Measurements from ENCODE around the gene FLOT1.

FLOT1 gene

DNA sequence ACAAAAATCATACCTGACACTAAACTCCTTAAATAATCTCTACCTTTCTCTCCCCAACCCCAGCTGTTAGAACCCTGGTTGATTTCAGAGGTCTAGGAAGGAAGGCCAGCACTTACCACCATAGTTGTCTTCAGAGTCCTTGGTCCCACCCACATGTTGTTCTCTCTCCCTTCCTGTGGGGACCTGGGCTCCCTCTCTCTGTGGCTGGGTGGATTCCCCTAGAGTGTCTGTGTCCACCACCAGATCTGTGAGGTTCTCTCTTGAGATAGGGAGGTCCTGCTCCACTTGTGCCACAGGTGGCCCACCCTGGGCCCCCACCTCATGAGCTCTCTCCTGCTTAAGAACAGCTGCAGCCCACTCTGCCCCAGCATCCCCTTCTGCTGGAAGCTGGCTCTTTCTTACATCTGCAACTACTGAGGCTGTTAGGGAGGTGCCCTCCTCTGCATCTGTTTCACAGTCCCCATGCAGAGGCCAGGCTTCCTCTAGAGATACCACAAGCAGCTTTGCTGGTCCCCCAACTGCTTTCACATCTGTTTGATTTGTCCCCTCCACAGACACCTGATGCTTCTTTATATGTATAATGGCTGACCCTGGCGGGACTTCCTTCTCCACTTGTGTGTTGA is 30.6 kb downstream of the FLOT1 start:
- DNase-seq (ENCODE audit: low read depth, low spot score), result no peak
- H3K27ac ChIP-seq, result no peak overlapping the region

DNA sequence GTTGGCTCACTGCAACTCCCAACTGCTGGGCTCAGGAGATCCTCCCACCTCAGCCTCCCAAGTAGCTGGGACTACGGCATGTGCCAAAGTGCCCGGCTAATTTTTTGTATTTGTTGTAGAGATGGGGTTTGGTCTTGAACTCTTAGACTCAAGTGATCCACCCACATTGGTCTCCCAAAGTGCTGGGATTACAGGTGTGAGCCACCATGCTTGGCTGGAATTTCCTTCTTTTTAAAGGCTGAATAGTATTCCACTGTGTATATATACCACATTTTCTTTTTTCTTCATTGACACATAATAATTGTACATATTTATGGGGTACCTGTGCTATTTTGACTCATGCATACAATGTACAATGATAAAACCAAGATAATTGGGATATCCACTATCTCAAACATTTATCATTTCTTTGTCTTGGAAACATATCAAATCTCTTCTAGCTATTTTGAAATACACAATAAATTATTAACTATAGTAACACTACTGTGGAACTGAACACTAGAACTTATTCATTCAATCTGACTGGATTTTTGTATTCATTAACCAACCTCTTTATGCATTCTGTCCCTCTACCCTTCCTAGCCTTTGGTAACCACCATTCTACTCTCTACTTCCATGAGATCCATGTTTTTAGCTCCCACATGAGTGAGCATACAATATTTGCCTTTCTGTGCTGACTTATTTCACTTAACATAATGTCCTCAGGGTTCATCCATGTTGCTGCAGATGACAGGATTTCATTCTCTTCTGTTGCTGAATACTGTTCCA is 33.2 kb downstream of the FLOT1 start:
- no peak for DNase-seq (ENCODE audit: low read depth, low spot score)
- no peak overlapping the region for H3K27ac ChIP-seq

DNA sequence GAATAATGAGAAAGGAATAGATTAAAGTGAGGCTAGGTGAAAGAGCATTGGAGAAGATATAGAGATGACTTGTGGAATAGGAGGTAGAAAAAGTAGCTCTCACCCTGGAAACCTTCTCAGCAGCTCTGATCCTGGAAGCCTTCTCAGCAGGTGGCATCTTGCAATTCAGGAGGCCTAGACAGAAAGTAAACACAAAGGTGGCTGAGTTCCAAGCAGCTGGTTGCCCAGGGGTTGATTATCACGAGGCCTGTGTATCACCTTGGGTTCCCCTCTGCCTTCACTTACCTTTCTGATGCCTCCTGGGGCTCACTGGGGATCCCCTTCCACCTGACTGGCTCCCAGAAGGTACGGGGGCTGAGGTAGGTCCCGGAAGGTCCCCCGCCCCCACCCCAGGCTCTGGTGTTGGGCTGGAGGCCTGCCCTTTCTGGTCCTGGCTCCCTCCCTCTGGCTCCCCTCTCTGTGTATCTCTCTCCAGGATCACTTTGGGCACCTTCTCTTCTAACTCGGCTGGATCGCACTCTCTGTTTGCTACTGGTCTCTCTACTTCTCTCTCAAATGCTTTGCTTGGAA is 35.1 kb downstream of the FLOT1 start:
- no peak for DNase-seq (ENCODE audit: low read depth, low spot score)
- H3K27ac ChIP-seq, result no peak overlapping the region

GRCh38 chr6:30705620-30706019 is 36.9 kb downstream of the FLOT1 start:
- DNase-seq (ENCODE audit: low read depth, low spot score), result no peak
- H3K27ac ChIP-seq, result no peak overlapping the region

GRCh38 chr6:30703821-30704220 is 38.7 kb downstream of the FLOT1 start:
- no peak overlapping the region for H3K27ac ChIP-seq
- no peak for DNase-seq (ENCODE audit: low read depth, low spot score)

DNA sequence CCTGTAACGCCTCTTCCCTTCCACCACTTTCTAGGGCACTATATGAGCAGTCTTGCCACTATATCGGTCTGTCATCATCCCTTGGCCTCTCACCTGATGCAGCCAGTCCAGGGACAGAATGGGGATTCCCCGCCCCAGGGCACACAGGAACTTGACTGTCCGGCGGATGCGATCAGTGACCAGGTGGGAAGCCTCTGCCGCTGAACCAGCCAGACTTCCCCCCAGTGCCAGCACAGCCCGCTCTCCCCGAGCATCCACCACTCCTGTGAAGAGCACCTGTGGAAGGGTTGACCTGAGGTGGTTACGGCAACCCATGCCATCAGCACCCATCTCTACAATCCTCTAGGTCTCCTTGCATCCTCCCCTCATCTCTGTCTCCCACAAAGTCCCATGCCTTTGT is 39.5 kb downstream of the FLOT1 start:
- no peak for DNase-seq (ENCODE audit: low read depth, low spot score)
- H3K27ac ChIP-seq, result no peak overlapping the region

DNA sequence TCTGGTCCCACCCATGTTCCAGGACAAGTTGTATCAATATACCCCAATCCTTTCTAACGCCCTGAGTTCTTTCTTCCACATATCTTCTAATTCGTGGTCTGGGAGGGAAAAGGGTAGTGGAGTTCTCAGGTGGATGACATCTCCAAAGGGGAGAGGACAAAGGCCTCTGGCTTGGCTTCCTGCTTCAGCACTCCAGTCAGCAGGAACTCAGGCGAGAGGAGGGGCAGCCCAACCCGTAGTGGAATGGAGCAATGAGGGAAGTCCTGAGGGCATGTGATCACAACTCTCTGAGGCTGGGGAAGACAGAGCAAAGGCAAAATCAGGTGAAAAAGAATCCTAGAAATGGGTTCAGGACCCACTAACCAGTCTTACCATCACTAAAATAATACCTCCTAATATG is 42.1 kb downstream of the FLOT1 start:
- DNase-seq (ENCODE audit: low read depth, low spot score), result no peak

GRCh38 chr6:30696432-30696831 is 46.1 kb downstream of the FLOT1 start:
- DNase-seq (ENCODE audit: low read depth, low spot score), result no peak

More for the DNA sequence above, 42.1 kb downstream of the FLOT1 start:
- H3K27ac ChIP-seq, result peak overlapping the region; percentile 12

GRCh38 chr6:30691208-30691847 is 51.2 kb downstream of the FLOT1 start:
- H3K27ac ChIP-seq, result peak overlapping the region; percentile 98
- DNase-seq (ENCODE audit: low read depth, low spot score), result no peak

More at GRCh38 chr6:30696432-30696831, 46.1 kb downstream of the FLOT1 start:
- no peak overlapping the region for H3K27ac ChIP-seq

DNA sequence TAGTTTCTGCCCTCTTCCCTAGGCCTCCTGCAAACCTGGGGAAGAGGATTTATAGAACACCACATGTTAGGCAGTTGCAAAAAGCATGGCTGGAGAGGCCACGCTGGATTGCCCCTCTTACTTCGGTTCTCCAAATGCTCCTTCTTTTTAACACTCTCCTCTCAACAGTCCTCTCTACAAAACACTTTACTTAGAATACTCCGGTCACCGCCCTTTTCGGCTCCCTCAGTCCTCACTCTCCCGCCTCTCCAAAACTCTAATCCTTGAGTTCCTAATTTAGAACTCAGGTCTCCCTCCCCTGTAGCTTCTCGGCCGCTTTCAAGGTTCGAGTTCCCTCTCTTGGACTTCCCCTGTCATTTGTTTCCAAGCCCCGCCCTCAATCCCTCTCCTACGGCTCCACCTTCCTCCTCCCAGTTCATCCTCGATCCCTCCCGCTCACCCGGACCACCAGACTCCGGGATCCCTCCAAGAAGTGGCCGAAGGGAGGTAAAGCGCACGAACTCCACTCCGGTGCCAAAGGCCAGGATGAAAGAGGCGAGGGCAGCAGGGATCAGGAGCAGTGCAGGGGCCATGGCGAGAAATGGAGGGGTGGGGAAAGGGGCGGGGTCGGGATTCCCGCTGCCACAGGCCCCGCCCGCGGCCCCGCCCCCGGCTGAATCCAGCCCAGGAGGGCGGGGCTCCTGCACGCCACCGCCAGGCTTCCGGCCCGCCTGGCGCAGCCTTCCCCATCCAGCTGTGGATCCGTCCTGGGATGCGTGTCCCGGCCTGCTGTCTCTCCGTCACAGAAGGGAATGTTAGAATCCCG is 51.9 kb downstream of the FLOT1 start, which contains the start of gene NRM:
Gene NRM (minus strand): TSS at position 582 of the 805 bp plus-strand sequence. CDS start 10 bp downstream, at position 572.
- peak; percentile 50 for DNase-seq (ENCODE audit: low read depth, low spot score)
- peak within 1 kb of the TSS; percentile 98 for H3K27ac ChIP-seq

DNA sequence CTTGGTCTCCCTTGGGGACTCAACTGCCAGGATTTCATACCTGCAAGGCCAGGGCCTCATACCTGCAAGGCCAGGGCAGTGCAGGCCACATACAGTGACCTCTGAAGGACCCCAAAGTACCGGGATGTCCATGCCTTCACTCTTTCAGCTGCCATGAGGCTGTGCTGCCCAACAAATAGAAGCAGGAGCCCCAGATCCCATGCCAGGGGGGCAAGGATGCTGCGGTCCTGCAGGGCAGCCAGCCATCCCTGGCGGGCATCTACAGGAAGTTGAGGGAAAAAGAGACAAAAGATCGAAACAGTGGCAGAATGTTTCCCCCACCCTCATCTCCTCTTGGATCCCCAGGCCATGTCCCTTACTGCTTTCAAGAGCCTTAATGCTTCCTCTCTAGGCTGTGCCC is 52.5 kb downstream of the FLOT1 start:
- no peak for DNase-seq (ENCODE audit: low read depth, low spot score)
- peak overlapping the region; percentile 98 for H3K27ac ChIP-seq

DNA sequence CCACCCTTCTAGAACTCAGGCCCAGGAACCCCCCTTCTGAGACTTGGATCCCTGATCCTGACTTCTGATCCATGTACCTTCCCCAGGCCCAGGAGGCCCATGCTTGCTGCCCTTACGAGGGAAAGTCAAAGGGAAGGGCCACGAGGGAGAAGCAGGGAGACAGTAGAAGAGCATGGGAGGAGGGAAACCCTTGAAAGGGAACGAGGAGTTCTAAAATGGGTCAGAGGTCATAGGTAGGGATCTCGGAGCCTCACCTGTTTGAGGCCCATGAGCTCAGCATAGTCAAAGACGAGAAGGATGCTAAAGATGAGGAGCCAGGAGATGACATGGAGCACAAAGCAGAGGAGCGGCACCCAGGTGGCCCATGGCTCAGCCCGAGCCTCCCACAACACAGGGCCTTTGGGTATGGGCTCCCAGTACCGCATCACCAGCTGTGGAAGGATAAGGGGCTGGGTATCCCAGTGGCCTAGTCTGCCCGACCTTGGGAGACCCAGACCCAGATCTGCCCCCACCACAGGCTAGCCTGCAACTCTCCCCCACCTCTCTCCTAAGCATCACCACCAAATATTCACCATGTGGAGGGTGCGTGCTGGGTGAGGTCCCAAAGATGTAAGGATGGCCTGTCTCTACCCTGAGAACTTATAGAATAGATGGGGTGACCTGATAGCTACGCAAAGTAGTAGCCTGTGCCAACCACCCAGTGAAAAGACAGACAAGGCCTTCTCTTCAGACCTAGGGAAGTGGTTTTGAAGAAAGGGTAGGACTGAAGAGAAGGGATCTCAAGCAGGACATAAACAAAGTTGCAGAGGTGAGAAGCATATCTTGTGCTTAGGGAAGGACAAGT is 53.2 kb downstream of the FLOT1 start:
- DNase-seq (ENCODE audit: low read depth, low spot score), result no peak
- H3K27ac ChIP-seq, result peak overlapping the region; percentile 98

DNA sequence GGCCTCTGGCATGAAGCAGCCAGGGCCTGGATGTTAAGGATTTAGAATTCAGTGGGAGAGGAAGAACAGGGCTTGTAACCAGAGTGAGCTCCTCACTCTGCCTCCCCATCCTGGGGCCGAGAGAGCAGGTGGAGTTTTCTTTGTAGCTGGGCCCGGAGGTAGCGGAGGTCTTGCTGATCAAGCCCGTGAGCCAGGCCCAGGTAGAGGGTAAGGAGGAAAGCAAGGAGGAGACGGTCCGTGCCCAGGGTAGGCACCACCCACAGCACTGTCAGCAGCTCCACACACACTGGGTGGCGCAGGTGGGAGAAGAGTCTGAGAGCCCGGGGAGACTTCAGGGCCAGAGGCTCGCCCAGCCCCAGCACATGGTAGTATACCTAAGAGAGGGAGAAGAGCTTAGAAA is 53.9 kb downstream of the FLOT1 start:
- H3K27ac ChIP-seq, result peak overlapping the region; percentile 98
- no peak for DNase-seq (ENCODE audit: low read depth, low spot score)

DNA sequence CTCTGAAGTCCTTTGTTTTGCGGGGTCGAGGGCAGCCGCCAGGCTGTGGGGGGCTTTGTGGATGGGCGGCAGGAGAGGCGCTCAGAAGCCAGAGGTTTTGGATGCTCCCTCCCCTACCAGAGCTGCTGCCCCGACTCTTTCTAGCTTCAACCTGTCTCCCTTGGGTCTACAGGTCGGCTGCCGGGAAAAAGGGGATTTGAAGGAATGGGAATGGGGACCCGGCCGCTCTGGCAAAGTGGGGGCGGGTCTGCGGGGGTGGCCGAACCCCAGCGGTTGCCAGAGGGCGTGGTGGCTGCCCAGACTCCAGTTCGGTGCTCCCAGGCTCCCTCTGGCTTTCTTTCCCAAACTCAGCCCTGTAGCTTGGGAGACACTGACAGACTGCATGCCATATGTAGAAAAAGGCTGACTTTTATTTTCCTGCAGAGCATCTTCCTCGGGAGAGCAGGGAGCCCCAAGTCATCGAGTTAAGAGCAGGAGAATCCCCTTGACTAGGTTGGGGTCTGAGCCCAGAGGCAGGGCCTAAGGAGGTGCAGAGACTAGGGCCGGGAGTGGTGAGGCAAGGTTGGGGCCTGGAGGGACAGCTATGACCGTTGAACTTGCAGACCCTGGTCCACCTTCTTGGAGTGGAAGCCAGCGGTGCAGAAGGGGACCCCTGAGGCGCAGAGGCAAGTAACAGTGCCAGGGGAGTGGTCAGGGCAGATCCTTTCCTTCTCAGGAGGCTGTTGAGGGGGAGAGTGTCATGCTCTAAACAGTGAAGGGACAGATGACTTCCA is 54.6 kb downstream of the FLOT1 start:
- DNase-seq (ENCODE audit: low read depth, low spot score), result no peak
- peak overlapping the region; percentile 98 for H3K27ac ChIP-seq

DNA sequence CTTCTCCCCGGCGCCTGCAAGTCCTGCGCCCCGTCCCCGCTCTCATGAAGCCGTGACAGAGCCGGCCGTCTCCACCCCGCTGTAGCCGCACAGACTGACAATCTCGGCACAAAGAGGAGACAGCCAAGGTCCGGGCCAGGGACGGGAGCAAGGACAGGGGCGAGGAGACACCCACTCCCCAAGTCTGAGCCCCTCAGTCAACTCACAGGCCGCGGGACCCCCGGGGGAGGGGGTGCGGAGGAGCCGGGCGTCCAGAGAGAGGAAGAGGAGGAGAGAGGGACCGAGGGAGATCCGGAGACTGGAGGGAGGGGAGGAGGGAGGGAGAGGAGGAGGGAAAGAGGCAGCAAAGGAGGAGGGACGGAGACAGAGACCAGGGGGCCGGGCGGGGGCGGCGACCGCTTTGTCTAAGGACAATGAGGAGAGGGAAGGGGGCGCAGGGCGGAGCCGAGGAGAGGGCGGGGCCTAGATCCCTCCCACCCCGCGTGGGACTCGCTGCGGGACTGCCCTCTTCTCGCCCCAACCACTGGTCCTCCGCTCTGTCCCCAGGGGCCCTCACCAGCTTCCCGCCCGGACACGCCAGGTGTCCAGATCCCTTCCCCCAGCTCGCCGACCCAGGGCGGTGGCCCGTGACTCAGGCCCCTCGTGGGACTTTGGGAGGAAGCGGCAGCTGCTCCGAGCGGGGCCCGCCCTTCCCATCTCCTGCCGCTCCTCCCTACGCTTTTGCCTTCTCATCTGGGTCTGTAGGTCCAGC is 55.4 kb downstream of the FLOT1 start:
- H3K27ac ChIP-seq, result peak overlapping the region; percentile 98
- DNase-seq (ENCODE audit: low read depth, low spot score), result peak; percentile 83

- peak within 1 kb of the TSS; percentile 98 for H3K27ac ChIP-seq
- no peak for DNase-seq (ENCODE audit: low read depth, low spot score)
Measured at GRCh38 chr6:30686009-30686907, 56.2 kb downstream of the FLOT1 start, which contains the start of gene PPP1R18. TSS of gene PPP1R18 (minus strand) at chr6:30686645. CDS start at chr6:30686018, 627 bp downstream.
